ENCODE data around the gene BCKDHB.

BCKDHB gene

DNA sequence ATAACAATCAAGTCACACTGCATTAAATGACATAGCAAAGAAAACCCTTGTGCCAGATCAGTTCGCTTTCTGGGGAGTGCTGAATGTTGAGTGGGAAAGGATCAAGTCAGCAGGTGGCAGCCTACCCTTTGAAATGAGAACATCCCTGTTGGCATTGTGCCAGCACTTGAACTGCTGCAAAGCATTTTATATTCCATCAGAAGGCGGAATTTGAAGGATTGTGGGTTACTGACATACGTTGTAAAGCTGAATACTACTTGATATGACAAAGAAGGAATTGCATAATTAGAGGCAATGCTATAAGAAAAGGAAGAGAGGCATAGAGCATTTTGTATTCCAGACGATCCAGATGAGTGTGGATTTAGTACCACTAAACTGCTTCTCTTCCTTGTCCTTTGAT lies 26.5 kb downstream of the BCKDHB start:
- H3K27ac ChIP-seq = no peak overlapping the region
- TF ChIP-seq CTCF (conservative IDR thresholded peaks at IDR 0.05) = peak; percentile 63
- no peak for TF ChIP-seq ZFX (IDR thresholded peaks at IDR 0.05)

GRCh38 chr6:80134065-80134464 lies 27.6 kb downstream of the BCKDHB start:
- TF ChIP-seq ZFX (IDR thresholded peaks at IDR 0.05) (no peak), CTCF (conservative IDR thresholded peaks at IDR 0.05) (no peak)
- no peak overlapping the region for H3K27ac ChIP-seq

- no peak for TF ChIP-seq CTCF (conservative IDR thresholded peaks at IDR 0.05)
- TF ChIP-seq ZFX (IDR thresholded peaks at IDR 0.05) = no peak
- H3K27ac ChIP-seq = no peak overlapping the region
Observed at GRCh38 chr6:80142586-80142985, 36.1 kb downstream of the BCKDHB start.

GRCh38 chr6:80143419-80143937 lies 37.0 kb downstream of the BCKDHB start:
- TF ChIP-seq ZFX (IDR thresholded peaks at IDR 0.05) (no peak), CTCF (conservative IDR thresholded peaks at IDR 0.05) (no peak)
- H3K27ac ChIP-seq = no peak overlapping the region

- H3K27ac ChIP-seq = no peak overlapping the region
- TF ChIP-seq ZFX (IDR thresholded peaks at IDR 0.05) = no peak
Observed at GRCh38 chr6:80144753-80145315, 38.4 kb downstream of the BCKDHB start.

DNA sequence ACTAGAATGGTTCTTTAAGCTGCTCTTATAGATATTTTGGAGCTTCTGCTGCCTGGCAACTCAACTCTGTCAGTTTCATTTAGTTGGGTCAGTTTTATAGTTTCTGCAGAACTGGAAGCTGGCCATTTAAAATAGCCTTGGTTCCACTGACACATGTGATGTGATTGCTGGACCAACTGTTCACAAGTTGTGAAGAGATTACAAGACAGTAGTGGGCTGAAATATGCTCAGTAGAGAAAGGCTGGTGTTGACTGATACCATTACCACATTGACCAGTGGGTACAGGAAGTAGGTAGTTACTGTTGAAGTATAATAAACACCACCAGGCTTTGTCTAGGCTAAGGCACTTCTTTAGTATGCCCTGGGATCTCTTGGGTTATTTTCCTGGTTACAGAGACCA lies 39.0 kb downstream of the BCKDHB start:
- TF ChIP-seq ZFX (IDR thresholded peaks at IDR 0.05) (no peak), CTCF (conservative IDR thresholded peaks at IDR 0.05) (no peak)
- no peak overlapping the region for H3K27ac ChIP-seq

DNA sequence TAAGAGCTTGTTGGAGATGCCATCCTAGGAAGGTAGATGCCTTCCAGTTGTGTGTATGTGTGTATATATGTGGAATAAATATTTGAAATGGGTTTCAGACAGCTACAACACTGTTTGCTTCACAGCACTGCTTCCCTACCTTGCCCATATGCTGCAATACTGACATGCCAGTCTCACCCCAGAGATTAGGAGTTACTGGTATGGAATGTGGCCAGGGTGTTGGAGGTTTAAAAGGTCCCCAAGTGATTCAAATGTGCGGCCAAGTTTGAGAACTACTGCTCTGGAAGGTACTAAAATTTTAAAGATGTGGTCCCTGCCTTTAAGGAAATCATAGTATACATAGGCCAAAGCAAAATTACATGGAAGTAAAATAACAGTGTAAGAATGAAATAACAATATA lies 39.5 kb downstream of the BCKDHB start:
- TF ChIP-seq CTCF (conservative IDR thresholded peaks at IDR 0.05) (no peak), ZFX (IDR thresholded peaks at IDR 0.05) (no peak)
- H3K27ac ChIP-seq = no peak overlapping the region

DNA sequence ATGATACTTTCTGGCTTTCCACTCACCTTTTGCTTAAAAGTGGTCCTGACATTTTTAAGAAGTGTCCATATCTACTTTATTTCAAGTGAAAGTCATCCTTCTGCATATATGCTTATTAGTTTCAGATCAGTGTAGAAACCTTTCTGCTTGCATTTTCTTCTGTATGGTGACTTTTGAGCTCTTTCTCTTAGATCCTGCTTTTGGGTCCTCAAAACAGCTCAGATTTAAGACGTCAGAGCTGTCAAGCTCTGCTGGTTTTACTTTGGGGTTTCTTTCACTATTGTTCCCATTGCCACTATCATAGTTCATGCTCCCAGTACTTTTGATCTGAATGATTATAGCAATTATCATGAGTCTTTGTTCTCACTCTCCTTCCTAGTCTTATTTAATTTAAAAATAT lies 41.7 kb downstream of the BCKDHB start:
- TF ChIP-seq CTCF (conservative IDR thresholded peaks at IDR 0.05) = no peak
- no peak for TF ChIP-seq ZFX (IDR thresholded peaks at IDR 0.05)
- no peak overlapping the region for H3K27ac ChIP-seq
